ENCODE data around the gene TBC1D22A. TPM values are rescaled to one million over a fixed set of nuclear protein-coding genes. Genes with fewer than 3 reads are reported as not detected.

TBC1D22A gene
- total and polyA plus RNA-seq, 11 donors, result 9.4 to 30.7 (median 18.6) TPM

DNA sequence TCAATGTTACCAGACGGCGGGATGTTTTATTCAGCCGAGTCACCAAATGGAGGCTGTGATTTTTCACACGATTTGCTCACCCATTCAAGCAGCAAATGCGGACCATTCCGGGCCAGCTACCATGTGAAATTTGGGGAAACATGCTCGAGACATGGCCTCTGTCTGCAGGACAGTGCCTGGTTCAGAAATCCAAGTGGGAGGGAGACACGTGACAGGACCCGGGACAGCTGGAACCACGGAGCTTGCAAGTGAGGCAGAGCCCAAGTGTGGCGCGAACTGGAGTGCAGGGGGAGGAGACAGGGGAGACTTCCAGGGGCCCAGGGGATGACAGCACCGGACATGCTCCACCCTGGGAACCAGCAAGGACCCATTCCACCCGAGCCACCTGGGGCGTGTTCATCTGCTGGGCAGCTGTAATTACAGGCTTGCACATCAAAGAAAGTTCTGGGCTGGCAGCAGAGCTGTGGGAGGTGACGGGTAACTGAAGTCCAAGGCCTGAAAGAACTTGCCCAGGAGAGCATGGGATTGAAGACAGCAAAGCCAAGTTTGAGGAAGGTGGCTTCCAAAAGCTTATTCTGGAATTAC, 40.9 kb upstream of the TBC1D22A start:
- TF ChIP-seq, protein P1, sequence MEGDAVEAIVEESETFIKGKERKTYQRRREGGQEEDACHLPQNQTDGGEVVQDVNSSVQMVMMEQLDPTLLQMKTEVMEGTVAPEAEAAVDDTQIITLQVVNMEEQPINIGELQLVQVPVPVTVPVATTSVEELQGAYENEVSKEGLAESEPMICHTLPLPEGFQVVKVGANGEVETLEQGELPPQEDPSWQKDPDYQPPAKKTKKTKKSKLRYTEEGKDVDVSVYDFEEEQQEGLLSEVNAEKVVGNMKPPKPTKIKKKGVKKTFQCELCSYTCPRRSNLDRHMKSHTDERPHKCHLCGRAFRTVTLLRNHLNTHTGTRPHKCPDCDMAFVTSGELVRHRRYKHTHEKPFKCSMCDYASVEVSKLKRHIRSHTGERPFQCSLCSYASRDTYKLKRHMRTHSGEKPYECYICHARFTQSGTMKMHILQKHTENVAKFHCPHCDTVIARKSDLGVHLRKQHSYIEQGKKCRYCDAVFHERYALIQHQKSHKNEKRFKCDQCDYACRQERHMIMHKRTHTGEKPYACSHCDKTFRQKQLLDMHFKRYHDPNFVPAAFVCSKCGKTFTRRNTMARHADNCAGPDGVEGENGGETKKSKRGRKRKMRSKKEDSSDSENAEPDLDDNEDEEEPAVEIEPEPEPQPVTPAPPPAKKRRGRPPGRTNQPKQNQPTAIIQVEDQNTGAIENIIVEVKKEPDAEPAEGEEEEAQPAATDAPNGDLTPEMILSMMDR (IDR thresholded peaks at IDR 0.05), result no peak
- no peak for TF ChIP-seq POLR2A (IDR thresholded peaks at IDR 0.05)
- Histone ChIP-seq H3K4me1 (peaks cover 6 to 29% (median 20%) of the 10 kb centered on the region in 12 donors), H3K9me3 (no peaks in the 10 kb centered on the region), H3K27me3 (no peaks in the 10 kb centered on the region), H3K4me3 (no peak overlapping the region), H3K27ac (no peak overlapping the region), H3K36me3 (peaks cover 0 to 76% (median 47%) of the 10 kb centered on the region in 9 donors)
- 64 to 74% (median 69%) methylated on average over 16 of the region's 16 CpGs for WGBS, 4 donors
- peak in 2 of 4 donors; percentile 19 to 40 for ATAC-seq
- DNase-seq, result no peak
- intact Hi-C loops (cut with DNase I), result no loop called here

GRCh38 chr22:46723882-46724281, 38.6 kb upstream of the TBC1D22A start:
- ATAC-seq (no peak), DNase-seq (no peak)
- Histone ChIP-seq H3K9me3 (no peaks in the 10 kb centered on the region), H3K36me3 (peaks cover 0 to 64% (median 25%) of the 10 kb centered on the region in 9 donors), H3K27me3 (no peaks in the 10 kb centered on the region), H3K4me1 (peaks cover 15 to 48% (median 37%) of the 10 kb centered on the region in 12 donors), H3K27ac (no peak overlapping the region), H3K4me3 (no peak overlapping the region)
- intact Hi-C loops (cut with DNase I), result no loop called here
- WGBS, 4 donors, result 93 to 95% (median 94%) methylated on average over 9 of the region's 9 CpGs
- TF ChIP-seq, protein P1 (IDR thresholded peaks at IDR 0.05), result no peak
- TF ChIP-seq POLR2A (IDR thresholded peaks at IDR 0.05), result no peak

DNA sequence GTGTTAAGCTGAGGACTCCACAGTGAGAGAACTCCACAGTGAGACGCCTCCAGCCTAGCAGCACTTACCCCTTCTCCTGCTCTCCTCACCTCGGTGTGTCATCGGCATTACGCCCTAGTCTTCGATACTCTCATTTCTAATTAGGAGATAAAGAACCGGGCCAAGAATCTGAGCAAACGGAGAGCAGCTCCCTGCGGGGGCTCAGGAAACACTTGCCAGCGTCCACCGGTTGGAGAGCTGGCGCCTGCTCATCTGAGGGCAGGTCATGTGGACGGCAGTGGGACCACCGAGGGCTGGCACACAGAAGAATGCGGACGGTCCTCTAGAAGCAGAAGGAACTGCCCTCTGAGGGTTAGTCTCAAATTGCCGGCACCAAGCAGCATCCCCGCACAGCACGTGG, 37.4 kb upstream of the TBC1D22A start:
- Histone ChIP-seq H3K27ac (peak overlapping the region in 3 of 12 donors; percentile 22 to 68 (median 55)), H3K4me3 (no peak overlapping the region), H3K27me3 (no peaks in the 10 kb centered on the region), H3K4me1 (peaks cover 15 to 60% (median 48%) of the 10 kb centered on the region in 12 donors), H3K36me3 (peaks cover 0 to 57% (median 12%) of the 10 kb centered on the region in 9 donors), H3K9me3 (no peaks in the 10 kb centered on the region)
- DNase-seq, result no peak
- 81 to 85% (median 84%) methylated on average over 18 of the region's 18 CpGs for WGBS, 4 donors
- TF ChIP-seq, protein P1 (IDR thresholded peaks at IDR 0.05), result no peak
- TF ChIP-seq POLR2A (IDR thresholded peaks at IDR 0.05), result no peak
- no peak for ATAC-seq
- intact Hi-C loops (cut with DNase I), result loop anchor here in 5 of 10 donors (5.0 kb wide), 3 partner anchors 33 to 38 kb away; partner anchors contain the start of gene TBC1D22A (in 1 of the 5)

- 58 to 68% (median 67%) methylated on average over 35 to 38 of the region's 38 CpGs for WGBS, 4 donors
- peak overlapping the region in 7 of 12 donors; percentile 11 to 68 (median 24) for H3K27ac ChIP-seq
- peaks cover 0 to 51% (median 8%) of the 10 kb centered on the region in 9 donors for H3K36me3 ChIP-seq
- H3K4me3 ChIP-seq, result no peak overlapping the region
- peaks cover 24 to 71% (median 60%) of the 10 kb centered on the region in 12 donors for H3K4me1 ChIP-seq
- no peaks in the 10 kb centered on the region for H3K9me3 ChIP-seq
- intact Hi-C loops (cut with DNase I), result loop anchor here in 5 of 10 donors (5.0 kb wide), 3 partner anchors 34 to 39 kb away; partner anchors contain the start of gene TBC1D22A (in 1 of the 5)
- TF ChIP-seq, protein P1 (IDR thresholded peaks at IDR 0.05), result no peak
- no peak for TF ChIP-seq POLR2A (IDR thresholded peaks at IDR 0.05)
- no peaks in the 10 kb centered on the region for H3K27me3 ChIP-seq
- DNase-seq (peak in 2 of 5 donors; percentile 55 to 61), ATAC-seq (peak; percentile 12 to 38 (median 29))
Observed at GRCh38 chr22:46726066-46726985, 36.1 kb upstream of the TBC1D22A start.

Measured in heart left ventricle (tissue), 16 donors.